H1 (cell line): ENCODE data around the gene TOM1L2. TPM values are rescaled to one million over a fixed set of nuclear protein-coding genes. Genes with fewer than 3 reads are reported as not detected.

Experiments
- KDM1A ChIP-seq: fragments of 200-600, 300-600 bp; sonication (generic); IDR thresholded peaks from 2 replicates; pipeline ENCODE4 v1.7.1; 2016; ENCODE audit warnings: mild to moderate bottlenecking, low read length, borderline replicate concordance
- RAD21 ChIP-seq, 2 experiments: IDR thresholded peaks in 1 of 2; conservative IDR thresholded peaks in 1 of 2; 2 replicates each; pipeline ENCODE4 v1.6.1; 2011; ENCODE audit warnings: low read depth in 2 of 2, low read length in 2 of 2, improper control_type of control experiment in 1 of 2, inconsistent platforms in 1 of 2, mild to moderate bottlenecking in 1 of 2, moderate library complexity in 1 of 2
- polyA plus RNA-seq, 7 experiments: library from polyadenylated mRNA; depleted of rRNA in 3 of 7; stranded (reverse) in 5 of 7; unstranded in 2 of 7; fragments of >200 nt in 5 of 7; fragments of 200-250 nt in 2 of 7; gene quantifications; 1 replicate in 5 of 7; 2 replicates in 1 of 7; 4 replicates in 1 of 7; pipeline versions ENCODE4 v1.2.1 to v1.2.3, GENCODE V29; 2011 to 2013; ENCODE audit warnings: missing spikeins in 2 of 7, mixed read lengths in 2 of 7
- total RNA-seq: library from RNA; stranded (reverse); fragmentation: NEBNext Ultra II Directional; extraction: Animal tissue kit (Norgen Biotek cat#: 25700); gene quantifications from 2 replicates; pipeline ENCODE4 v1.2.1, GENCODE V29; 2021

The TOM1L2 gene
- total and polyA plus RNA-seq, 2 of the 8 experiments (the other 6 are each of a cell fraction or from before 2014, with no cell fraction given) = 2.0 to 3.4 TPM

- TF ChIP-seq KDM1A (no peak), RAD21 (IDR thresholded peaks at IDR 0.05 in 1 of 2, conservative IDR thresholded peaks at IDR 0.05 in 1 of 2; ENCODE audit: low read depth in 2 of 2, low read length in 2 of 2) (no peak)
- TF ChIP-seq, all 59 proteins: peak for 0
Observed at GRCh38 chr17:17944242-17944641, 28.0 kb downstream of the TOM1L2 start (continued).
